Coronary artery (tissue), 2 donors: ENCODE data around the gene DDC.
A peak's percentile ranks its signal among the peaks of the same experiment; 100 is the strongest.

Source experiments
- DNase-seq: peaks from one replicate; pipeline ENCODE4 v3.0.0-alpha.2; 2017; ENCODE audit warnings: low spot score
- H3K27ac ChIP-seq, 2 donors: fragments of 200-600 bp; sonication (generic); one replicate each; pipeline ENCODE4 v1.5.1; 2016 to 2019
- H3K4me3 ChIP-seq: fragments of 200-600 bp; sonication (generic); 2 replicates; pipeline ENCODE4 v1.5.1; 2016; ENCODE audit warnings: mild to moderate bottlenecking, moderate library complexity
- TF ChIP-seq, protein P1 (sequence below): fragments of 200-600 bp; sonication (generic); IDR thresholded peaks from one replicate; pipeline ENCODE4 v1.5.1; 2019; ENCODE audit warnings: antibody characterized with exemption

Gene DDC

DNA sequence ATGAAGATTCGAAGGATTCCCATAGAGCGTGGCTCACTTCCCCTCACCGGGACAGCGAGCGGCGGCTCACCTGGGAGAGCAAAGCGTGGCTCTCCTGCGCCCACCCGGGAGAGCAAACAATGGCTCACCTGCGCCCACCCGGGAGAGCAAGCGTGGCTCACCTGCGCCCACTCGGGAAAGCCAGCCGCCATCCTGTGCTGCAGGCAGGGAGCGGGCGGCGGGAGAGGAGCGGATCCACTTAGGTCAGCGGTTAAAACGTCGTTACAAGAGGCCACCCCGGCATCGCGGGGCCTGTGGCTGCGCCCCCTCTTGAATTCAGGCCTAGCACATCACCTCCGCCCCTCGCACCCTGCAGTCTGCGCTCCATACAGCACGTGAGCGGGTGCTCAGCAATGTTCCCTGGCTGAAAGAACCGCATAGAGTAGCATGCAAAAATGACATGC lies 114.6 kb downstream of the DDC start:
- no peak for DNase-seq
- Histone ChIP-seq H3K4me3 (peak overlapping the region; percentile 80), H3K27ac (peak overlapping the region; percentile 19 to 69)
- TF ChIP-seq, protein P1, sequence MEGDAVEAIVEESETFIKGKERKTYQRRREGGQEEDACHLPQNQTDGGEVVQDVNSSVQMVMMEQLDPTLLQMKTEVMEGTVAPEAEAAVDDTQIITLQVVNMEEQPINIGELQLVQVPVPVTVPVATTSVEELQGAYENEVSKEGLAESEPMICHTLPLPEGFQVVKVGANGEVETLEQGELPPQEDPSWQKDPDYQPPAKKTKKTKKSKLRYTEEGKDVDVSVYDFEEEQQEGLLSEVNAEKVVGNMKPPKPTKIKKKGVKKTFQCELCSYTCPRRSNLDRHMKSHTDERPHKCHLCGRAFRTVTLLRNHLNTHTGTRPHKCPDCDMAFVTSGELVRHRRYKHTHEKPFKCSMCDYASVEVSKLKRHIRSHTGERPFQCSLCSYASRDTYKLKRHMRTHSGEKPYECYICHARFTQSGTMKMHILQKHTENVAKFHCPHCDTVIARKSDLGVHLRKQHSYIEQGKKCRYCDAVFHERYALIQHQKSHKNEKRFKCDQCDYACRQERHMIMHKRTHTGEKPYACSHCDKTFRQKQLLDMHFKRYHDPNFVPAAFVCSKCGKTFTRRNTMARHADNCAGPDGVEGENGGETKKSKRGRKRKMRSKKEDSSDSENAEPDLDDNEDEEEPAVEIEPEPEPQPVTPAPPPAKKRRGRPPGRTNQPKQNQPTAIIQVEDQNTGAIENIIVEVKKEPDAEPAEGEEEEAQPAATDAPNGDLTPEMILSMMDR = no peak

DNA sequence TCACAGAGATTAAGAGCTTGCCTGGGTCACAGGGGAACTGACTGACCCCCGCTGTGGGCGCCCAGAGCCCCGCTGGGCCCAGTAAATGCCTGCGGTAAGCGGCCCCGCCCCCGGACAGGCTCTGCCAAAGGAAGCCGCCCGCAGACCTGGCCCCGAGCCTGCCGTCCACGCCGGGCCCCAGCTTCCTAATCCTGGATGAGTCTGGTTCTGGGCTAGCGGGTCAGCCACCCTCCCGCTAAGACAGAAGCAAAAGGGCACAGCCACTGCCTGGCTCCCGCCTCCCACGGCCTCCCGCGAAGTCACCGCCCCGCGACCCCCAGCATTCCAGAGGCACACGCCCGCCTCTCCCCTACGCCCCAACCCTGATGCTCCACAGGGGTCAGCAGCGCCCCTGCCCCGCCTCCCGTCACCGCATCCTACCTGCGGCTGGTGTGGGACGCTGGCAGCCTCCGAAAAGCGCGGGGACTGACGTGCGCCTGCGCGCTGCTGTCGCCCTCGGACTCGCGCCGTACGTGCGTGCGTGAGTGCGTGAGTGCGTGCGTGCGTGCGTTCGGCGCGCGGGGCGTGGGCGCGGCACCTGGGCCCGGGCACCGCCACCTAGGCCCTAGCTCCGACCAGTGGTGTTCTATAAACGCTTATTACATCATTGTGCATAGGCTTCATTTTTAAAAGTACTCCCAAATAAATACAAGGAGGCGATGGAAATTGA lies 115.2 kb downstream of the DDC start, which contains the start of gene FIGNL1:
FIGNL1 (minus strand) TSS at position 470 of the 709 bp plus-strand sequence. CDS start 3,063 bp downstream, outside the sequence.
- DNase-seq = no peak
- Histone ChIP-seq H3K27ac (peak within 1 kb of the TSS; percentile 19 to 69), H3K4me3 (peak within 1 kb of the TSS; percentile 80)
- TF ChIP-seq, protein P1 = no peak

DNA sequence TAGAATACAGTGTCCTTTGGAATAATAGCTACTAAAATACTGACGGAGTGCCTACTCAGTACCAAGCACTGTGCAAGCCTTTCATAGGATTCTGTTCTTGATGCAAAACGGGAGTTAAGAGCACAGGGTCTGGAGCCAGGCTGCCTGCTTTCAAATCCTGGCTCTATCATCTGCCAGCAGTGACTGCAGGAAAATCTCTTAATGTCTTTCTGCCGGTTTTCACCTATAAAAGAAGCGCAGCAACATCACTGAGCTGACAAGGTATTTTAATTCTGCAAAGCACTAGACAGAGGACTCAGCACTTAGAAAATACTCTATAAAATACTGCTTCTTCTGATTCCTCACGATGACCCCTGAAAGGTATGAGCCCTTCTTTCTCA lies 115.7 kb downstream of the DDC start:
- DNase-seq = no peak
- TF ChIP-seq, protein P1 = no peak
- Histone ChIP-seq H3K4me3 (peak overlapping the region; percentile 80), H3K27ac (no peak overlapping the region)

DNA sequence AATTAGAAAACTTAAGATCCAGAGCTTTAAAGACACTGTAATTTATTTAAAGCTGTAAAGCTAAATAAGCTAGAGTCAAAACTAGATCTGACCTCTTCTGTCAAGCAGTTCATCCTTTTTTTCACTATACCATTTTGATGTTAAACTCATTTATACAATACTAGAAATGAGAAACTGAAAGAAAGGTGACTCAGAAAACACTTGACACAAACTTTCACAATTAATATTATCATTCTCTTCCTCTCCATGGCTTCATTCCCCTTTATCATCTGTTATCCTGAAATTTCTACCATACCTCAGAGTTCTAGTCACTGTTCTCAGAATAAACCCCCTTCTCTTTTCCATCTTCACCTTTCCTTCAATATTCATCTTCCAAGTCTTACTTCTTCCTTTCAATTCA lies 116.4 kb downstream of the DDC start:
- TF ChIP-seq, protein P1 = no peak
- H3K27ac ChIP-seq = no peak overlapping the region
- H3K4me3 ChIP-seq = no peak overlapping the region
- DNase-seq = no peak

DNA sequence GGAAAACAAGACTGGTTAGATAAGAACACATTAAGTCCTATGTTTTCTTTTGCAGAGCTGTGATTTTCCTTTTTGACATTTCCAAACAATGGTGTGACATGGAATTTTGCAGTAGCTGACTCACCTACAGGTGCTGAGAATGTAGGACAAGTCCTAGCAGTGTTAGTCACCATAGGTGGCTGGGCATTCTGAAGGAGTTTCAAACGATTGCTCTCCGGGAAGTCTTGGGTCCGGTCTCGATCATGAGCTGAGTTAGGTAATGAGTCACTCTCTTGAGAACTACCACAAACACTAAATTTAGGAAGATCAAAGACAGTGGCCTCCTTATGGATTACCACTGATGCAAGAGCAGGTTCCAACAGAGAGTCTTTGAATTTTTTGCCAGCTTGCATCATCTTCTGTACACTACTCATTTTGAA lies 118.7 kb downstream of the DDC start:
- no peak for DNase-seq
- TF ChIP-seq, protein P1 = no peak
- no peak overlapping the region for H3K27ac ChIP-seq
- H3K4me3 ChIP-seq = no peak overlapping the region

DNA sequence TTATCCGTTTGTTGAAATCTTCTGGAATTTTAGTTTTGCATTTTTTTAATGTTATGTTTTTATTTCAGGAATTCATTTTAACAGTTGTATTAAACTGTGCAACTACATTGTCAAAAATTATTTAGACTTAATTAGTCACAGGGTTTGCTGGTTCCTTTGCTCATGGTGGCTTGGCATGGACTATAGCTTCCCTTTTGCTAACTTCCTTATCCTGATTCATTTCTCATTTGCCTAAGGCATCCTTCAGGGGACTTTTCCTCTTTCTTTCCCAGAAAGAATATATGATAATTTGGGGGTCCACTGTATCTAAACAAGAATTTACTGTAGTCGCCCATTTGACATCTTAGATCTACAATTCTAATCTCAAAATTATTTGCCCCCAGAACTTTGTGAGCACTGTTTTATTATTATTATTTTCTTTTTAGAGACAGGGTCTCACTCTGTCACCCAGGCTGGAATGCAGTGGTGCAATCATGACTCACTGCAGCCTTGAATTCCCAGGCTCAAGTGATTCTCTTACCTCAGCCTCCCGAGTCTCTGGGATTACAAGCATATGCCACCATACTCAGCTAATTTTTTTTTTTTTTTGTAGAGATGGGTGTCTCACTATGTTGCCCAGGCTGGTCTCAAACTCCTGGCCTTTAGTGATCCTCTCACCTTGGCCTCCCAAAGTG lies 128.9 kb downstream of the DDC start:
- no peak overlapping the region for H3K27ac ChIP-seq
- TF ChIP-seq, protein P1 = no peak
- no peak overlapping the region for H3K4me3 ChIP-seq
- DNase-seq = no peak
